SHP77 (cell line): ENCODE data around the gene PAXX.

Experiments
- DNase-seq, 2 experiments: peaks; one replicate each; lab custom pipeline; 2025; lab: John Stamatoyannopoulos, UW

PAXX gene

GRCh38 chr9:136982232-136983051 lies 9.8 kb upstream of the PAXX start, which contains the start of gene LCNL1:
LCNL1 (plus strand) TSS chr9:136982993; CDS start chr9:136983587, 594 bp downstream.
- DNase-seq: no peak

DNA sequence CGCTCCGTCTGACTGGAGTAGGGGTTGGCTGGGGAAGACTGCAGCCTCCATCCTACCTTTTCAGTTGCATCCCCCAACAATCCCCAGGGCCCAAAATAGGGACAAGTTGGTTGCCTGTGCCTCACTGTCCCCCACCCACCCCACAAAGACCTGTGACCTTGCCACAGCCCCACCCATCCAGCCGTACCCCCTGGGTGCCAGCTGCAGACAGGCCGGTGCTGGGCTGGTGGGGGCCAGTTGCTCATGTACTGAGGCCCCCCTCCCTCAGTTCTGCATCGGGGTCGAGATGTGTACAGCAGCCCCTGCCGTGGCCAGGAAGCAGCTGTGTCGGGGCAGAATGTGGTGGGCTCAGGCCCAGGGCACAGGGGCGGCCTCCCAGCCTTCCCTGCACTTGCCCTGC lies 9.1 kb upstream of the PAXX start:
- no peak for DNase-seq

DNA sequence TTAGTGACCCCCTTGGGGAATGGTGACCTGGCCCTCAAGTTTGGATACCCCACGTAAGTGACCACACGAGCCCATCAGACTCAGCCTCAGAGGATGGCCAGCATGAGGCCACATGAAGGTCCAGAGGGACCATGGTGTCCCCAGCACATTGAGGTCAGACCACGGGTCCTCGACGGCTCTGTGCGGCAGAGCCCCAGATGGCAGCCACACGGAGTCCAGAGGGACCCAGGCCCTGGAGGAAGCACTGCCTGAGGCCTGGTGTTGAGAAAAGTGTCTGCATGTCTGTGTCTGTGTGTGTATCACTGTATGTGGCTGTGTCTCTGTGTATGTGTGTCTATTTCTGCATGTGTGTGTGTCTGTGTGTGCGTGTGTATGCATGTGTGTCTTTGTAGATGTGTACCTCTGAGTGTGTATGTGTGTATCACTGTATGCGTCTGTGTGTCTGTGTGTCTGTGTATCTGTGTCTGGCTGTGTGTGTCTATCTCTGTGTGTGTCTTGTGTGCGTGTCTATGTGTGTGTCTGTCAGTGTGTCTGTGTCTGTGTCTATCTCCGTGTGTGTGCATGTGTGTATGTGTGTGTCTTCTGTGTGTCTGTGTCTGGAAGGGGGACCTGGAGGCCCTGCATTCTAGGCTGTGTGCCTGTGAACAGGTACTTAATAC lies 8.4 kb upstream of the PAXX start:
- no peak for DNase-seq

GRCh38 chr9:136984464-136985026 lies 7.7 kb upstream of the PAXX start:
- no peak for DNase-seq

DNA sequence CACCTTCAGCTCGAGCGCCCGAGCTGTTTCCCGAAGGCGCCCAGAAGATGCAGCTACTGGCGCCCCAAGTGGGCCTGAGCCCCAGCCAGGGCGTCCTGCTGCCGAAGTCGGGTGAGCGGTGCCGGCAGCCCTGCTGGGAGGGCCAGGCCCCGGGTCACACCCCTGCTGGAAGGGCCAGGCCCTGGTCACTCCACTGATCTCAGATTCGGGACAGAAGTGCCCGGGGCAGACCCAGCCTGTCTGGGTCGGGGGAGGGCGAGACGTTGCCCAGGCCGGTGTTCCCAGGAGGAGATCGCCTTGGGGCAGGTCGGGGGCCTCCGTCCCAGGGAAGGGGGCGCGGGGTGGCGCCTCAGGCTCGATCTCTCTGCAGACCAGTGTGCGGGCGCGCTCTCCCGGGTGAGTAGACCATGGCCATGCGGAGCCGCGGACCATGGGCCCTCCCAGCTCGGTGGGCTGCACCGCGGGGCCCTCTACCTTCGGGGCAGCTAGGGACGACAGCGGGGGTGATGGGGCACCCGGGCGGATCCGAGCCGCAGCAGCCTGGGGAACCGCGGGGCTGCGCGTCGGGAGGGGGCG lies 7.1 kb upstream of the PAXX start:
- no peak for DNase-seq

DNA sequence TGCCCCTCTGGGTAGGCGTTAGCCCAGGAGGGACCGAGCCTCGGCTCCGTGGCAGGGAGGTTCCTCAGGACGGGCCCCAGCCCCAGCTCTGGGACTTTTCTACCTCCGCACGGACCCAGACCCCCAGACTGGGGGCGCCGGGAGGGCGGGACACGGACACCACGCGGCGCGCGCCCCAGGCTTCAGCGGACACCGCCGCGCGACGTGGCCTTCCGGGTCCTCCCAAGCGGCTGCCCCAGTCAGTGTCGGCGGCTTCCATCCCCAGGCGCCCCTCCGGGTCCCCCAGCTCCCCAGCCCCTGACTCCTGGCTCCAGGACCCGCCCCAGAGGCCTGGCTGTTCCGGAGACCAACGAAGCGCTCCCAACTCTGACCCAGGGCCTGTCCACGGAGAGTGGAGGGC lies 6.4 kb upstream of the PAXX start:
- no peak for DNase-seq

GRCh38 chr9:136988872-136989271 lies 3.4 kb upstream of the PAXX start:
- DNase-seq: no peak

DNA sequence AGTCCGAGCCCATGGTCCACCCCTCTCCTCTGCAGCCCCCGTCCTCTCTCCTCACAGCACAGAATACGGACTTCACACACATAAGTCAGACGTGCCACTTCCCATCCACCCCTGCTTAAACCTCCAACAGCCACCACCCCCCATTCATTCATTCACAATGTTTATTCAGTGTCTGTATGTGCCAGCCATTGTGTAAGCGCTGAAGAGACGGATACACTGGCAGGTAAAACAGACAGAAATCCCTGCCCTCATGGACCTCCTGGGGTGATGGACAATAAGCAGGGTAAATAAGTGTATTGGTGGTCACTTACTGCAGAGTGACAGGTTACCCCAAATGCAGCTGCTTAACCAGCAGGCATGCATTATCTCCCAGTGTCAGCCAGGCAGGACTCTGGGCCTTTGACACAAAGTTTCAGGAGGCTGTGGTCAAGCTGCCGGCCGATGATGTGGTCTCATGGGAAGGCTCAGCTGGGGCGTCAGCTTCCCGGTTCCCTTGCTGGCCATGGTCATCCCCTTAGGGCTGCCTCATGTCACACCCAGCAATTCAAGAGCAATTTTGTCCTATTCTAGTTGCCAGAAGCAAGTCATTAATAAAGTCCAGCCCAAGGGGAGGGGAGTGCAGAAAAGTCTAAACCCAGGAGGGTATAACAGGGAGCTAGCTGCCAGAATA lies 1.8 kb upstream of the PAXX start:
- no peak for DNase-seq

GRCh38 chr9:136992819-136993369 lies 672 bp downstream of the PAXX start:
- no peak for DNase-seq

- DNase-seq: no peak
These were observed 2.1 kb downstream of the PAXX start for GRCh38 chr9:136994180-136994887.

DNA sequence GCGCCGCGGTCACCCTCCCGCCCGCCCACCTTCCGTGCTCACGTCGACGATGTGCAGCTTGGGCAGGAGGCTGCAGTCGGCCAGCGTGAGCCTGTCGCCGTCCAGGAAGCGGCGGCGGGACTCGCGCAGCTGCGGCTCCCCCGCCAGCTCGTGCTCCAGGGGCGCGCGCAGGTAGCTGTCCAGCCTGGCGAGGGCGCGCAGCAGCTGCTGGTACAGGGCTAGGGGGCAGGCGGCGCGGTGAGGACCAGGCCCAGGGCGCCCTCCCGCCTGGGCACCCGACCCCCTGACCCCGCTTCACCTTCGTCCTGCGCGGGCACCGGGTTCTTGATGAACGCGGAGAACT lies 2.6 kb downstream of the PAXX start:
- DNase-seq: no peak

- DNase-seq: no peak
These were observed 3.1 kb downstream of the PAXX start for GRCh38 chr9:136995362-136995761.

DNA sequence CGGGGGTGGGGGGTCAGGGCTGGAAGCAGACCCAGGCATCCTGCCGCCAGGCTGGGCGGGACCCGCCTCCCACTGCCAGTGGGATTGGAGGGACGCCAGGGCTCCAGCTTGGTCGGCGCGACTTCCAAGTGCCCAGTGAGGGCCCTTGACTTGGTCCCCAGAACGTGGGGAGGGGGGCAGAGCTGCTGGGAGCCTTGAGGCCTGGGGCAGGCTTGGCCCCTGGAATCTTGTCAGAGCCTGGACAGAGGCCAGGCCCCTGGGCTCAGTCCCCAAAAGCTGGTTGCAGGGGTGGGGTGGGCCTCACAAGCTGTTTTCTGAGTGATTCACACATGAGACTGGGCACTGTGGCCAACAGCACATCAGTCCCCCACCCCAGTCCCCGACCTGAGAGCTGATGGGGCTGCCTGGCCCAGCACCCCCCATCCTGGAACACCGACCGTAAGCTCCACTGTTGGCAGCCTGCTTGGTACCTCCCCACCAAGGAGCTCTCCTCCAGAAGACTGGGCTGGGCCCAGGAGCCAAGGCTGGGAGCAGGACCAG lies 3.6 kb downstream of the PAXX start:
- no peak for DNase-seq

DNA sequence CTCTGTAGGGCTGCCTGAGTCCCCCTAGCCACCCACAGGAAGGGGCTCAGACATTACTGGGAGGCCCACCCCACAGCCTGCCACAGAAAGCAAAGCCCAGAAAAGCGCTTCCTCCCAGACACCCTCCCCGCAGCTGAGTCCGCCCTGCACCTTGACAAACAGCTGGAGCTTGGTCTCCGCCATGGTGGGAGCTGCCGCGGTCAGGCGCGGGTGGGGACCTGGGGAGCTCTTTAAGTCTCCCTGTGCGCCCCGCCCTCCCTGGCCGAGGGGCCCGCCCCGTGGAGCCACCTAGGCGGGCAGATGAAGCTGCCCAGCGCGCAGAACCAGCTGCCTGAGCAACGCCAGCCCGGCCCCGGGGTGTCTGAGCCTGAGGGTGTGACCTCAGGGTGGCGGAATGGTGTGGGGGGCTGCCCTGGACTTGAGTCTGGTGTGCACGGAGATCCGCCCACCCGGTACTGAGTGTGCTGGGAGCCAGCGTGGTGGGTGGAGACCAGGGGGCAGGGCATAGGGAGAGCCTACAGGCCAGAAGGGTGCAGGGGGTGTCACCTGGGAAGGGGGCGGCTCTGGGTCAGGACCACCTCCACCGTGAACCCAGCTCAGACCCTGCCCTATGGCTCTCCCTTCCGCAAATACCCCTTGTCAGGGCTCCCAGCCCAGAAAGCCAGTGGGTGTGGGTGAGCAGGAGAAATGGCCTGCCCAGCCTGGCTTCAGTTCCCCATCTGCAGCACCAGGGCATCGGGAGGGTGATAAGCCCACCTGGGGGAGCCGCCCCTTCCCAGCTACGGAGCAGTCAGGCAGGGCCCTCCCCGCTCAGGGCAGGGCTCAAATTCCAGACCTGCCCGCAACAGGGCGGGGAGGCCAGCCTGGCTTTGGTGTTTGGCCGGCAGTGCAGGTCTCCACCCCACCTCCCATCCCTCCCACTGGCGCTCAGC lies 4.4 kb downstream of the PAXX start, which contains the start of gene CLIC3:
CLIC3 (minus strand) TSS at position 208 of the 932 bp plus-strand sequence; CDS start at position 183, 25 bp downstream.
- no peak for DNase-seq

DNA sequence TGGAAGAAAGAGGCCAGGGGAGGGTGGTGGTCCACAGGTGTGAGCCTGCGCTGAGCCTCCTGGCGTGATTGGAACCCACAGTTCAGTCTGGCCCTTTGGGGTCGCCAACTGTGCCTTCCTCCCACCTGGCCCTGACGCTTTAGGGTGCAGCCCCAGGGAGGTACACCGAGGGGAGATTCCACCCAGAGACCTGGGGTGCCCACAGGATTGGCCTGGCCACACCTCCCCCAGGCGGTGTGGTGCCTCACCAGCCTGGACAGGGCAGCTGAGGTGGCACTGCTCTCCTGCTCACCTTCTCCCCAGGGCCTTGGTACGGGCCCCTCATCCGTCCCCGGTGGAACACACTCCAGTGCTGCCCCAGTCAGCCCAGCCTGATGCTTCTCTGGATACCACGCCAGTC lies 5.1 kb downstream of the PAXX start:
- DNase-seq: no peak

GRCh38 chr9:136997830-136998234 lies 5.6 kb downstream of the PAXX start:
- no peak for DNase-seq

- no peak for DNase-seq
These were observed 8.1 kb downstream of the PAXX start for GRCh38 chr9:137000177-137000930.

DNA sequence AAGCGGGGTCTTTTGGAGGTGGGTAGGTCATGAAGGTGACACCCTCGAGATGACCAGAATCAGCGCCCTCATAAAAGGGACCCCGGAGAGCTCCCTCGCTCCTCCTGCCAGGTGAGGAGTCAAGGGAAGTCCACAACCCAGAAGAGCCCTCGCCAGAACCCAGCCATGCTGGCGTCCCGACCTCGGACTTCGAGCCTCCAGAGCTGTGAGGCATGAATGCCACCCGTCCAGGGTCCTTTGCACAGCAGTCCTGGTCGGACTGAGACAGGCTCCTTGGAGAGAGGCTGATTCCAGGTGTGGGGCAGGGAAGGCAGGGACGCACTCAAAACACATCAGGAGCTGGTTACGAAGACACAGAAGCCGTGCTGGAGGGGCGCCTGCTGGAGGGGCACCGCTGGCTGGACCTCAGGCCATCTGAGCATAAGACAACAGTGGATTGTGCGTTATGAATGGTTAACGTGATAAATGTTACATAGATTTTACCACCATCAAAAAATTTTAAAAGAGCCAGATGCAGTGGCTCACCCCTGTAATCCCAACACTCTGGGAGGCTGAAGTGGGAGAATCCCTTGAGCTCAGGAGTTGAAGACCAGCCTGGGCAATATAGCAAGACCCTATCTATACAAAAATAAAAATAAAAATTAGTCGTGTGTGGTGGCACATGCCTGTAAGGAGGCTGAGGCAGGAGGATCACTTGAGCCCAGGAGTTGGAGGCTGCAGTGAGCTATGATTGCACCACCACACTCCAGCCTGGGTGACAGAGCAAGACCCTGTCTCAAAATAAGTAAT lies 9.8 kb downstream of the PAXX start:
- no peak for DNase-seq
